Measurements from ENCODE around the gene RASA3.

RASA3 gene

DNA sequence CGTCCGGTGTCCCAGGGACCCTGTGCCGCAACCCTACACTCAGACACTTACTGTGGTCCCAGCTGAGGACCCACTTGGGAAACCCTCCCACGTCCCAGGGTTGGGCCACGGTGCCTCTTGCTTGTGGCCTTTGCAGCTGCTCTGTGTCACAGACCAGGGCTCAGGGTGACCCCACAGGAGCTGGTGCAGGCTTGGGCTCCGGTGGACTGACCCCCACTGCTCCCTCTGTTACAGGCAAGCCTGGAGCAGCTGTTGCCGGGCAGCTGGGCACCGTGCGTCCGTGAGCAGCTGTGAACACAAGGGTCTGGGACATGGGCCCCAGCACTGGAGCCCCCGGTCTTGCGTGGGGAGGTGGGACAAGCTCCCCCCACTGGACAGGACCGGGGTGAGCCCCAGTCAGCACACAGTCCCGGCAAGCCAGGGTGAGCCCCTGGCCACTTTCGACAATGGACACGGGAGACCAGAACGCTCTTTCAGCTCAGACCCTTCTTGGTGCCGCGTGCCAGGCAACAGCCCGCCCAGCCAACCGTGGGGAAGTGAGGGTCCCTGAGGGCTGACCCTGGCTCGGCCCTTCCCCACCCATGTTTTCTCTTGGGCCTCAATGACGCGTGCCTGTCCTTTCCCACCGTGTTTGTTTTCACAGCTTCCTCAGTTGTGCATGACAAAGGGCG lies 92.8 kb downstream of the RASA3 start:
- H3K36me3 ChIP-seq (ENCODE audit: control insufficient read depth, insufficient read depth, low read length) = peaks cover 10% of the 10 kb centered on the region
- no peak overlapping the region for H3K9ac ChIP-seq (ENCODE audit: low read depth, low read length)
- no peak overlapping the region for H3K4me3 ChIP-seq (ENCODE audit: low read depth, low read length)
- no peaks in the 10 kb centered on the region for H3K27me3 ChIP-seq (ENCODE audit: control insufficient read depth, insufficient read depth, low read length)
- no peaks in the 10 kb centered on the region for H3K9me3 ChIP-seq (ENCODE audit: control insufficient read depth, insufficient read depth, low read length)
- peaks cover 2% of the 10 kb centered on the region for H3K4me1 ChIP-seq (ENCODE audit: control insufficient read depth, insufficient read depth, low read length)

DNA sequence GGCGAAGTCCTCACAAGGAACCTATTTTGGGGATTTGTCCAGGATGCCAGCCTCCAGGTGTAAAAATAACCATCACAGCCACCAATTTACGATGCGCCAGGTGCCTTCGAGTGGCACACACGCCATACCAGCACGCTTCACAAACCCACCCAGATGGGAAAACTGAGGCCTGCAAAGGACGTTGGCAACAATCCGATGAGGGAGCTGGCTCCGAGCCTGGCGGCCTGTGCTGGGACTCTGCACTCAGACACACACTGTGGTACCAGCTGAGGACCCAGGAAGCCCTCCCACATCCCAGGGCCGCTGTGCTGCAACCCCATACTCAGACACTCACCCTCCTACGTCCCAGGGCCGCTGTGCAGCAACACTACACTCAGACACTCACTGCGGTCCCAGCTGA lies 93.5 kb downstream of the RASA3 start:
- H3K27me3 ChIP-seq (ENCODE audit: control insufficient read depth, insufficient read depth, low read length) = no peaks in the 10 kb centered on the region

DNA sequence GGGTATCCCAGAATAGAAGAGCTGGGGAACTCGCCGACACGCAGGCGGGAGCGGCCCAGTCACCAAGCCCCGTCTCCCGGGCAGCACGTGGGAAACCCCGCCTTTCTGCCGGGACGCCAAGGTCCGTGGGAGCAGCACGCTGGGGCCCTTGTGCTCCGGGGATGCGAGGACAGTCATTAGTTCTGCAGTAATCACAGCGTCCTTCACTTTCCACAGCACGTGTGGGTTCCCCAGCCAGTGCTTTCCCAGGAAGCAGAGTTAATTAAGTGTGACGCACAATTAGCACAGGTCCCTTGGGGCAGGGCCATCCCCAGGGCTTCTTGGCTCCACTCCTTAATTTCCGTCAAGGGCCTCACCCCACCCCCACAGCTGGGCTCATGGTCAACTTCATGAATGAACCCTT lies 94.2 kb downstream of the RASA3 start:
- Histone ChIP-seq H3K27me3 (ENCODE audit: control insufficient read depth, insufficient read depth, low read length) (no peaks in the 10 kb centered on the region), H3K9me3 (ENCODE audit: control insufficient read depth, insufficient read depth, low read length) (no peaks in the 10 kb centered on the region), H3K4me1 (ENCODE audit: control insufficient read depth, insufficient read depth, low read length) (peaks cover 2% of the 10 kb centered on the region), H3K36me3 (ENCODE audit: control insufficient read depth, insufficient read depth, low read length) (peaks cover 10% of the 10 kb centered on the region), H3K4me3 (ENCODE audit: low read depth, low read length) (no peak overlapping the region), H3K9ac (ENCODE audit: low read depth, low read length) (no peak overlapping the region)

More for the DNA sequence above, 93.5 kb downstream of the RASA3 start:
- no peaks in the 10 kb centered on the region for H3K9me3 ChIP-seq (ENCODE audit: control insufficient read depth, insufficient read depth, low read length)
- no peak overlapping the region for H3K9ac ChIP-seq (ENCODE audit: low read depth, low read length)
- peaks cover 2% of the 10 kb centered on the region for H3K4me1 ChIP-seq (ENCODE audit: control insufficient read depth, insufficient read depth, low read length)
- no peak overlapping the region for H3K4me3 ChIP-seq (ENCODE audit: low read depth, low read length)
- H3K36me3 ChIP-seq (ENCODE audit: control insufficient read depth, insufficient read depth, low read length) = peaks cover 10% of the 10 kb centered on the region

DNA sequence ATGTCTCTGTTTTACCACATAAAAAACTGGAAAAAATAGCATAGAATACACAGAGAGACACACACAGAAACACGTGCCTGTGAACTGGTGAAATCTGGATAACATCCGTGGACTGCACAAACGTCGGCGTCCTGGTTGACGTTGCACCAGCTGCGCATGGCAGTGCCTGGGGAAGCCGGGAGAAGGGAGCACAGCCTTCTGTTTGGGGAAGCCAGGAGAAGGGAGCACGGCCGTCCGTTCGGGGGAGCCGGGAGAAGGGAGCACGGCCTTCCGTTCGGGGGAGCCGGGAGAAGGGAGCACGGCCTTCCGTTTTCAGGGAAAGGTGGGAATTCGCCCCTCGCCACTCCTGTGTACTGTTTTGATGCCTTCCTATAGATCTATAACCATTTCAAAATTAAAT lies 94.7 kb downstream of the RASA3 start:
- H3K27me3 ChIP-seq (ENCODE audit: control insufficient read depth, insufficient read depth, low read length) = no peaks in the 10 kb centered on the region
- H3K36me3 ChIP-seq (ENCODE audit: control insufficient read depth, insufficient read depth, low read length) = peaks cover 10% of the 10 kb centered on the region
- no peak overlapping the region for H3K9ac ChIP-seq (ENCODE audit: low read depth, low read length)
- no peaks in the 10 kb centered on the region for H3K9me3 ChIP-seq (ENCODE audit: control insufficient read depth, insufficient read depth, low read length)
- H3K4me3 ChIP-seq (ENCODE audit: low read depth, low read length) = no peak overlapping the region
- H3K4me1 ChIP-seq (ENCODE audit: control insufficient read depth, insufficient read depth, low read length) = peaks cover 2% of the 10 kb centered on the region

DNA sequence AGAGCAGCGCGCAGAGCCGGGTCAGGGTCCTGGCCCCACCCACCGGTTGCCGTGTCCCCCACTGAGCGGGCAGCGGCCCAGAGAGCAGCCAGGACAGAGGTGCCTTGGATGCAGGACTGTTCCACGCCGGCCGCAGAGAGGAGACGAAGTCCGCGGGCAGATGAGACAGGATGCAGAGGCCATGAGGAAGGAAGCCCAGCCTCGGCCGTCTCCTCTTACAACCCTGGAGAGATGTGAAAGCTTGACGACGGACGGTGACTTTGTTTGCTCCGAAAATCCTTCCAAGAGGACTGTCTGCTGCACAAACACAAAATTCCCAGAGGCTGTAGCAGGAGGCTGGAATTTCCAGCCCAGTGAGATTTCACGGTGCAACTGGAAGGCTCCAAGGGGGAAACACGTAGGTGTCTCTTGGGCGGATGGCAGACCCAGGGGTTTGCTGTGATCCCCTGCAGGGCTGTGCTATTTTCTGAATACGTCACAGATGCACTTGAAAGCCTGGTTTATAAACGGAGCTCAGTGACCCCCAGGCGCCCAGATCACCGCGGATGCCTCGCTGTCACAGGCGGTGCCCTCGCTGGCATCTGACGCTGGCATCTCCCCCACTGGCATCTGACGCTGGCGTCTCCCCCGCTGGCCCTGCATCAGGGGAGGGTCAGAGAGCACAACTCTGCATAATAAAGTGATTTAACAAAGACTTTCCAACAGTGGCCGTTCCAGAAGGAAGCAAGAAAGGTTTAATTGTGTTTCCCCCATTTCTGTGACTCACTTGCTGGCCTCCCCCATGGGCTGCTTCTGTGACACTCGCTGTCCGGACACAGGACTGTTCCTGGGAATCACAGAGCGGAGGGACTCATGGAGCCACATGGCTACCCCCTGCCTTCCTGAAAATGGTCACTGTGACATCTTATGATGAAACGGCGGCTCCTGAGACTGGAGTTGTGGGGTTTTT lies 96.6 kb downstream of the RASA3 start:
- H3K4me1 ChIP-seq (ENCODE audit: control insufficient read depth, insufficient read depth, low read length) = peaks cover 2% of the 10 kb centered on the region

DNA sequence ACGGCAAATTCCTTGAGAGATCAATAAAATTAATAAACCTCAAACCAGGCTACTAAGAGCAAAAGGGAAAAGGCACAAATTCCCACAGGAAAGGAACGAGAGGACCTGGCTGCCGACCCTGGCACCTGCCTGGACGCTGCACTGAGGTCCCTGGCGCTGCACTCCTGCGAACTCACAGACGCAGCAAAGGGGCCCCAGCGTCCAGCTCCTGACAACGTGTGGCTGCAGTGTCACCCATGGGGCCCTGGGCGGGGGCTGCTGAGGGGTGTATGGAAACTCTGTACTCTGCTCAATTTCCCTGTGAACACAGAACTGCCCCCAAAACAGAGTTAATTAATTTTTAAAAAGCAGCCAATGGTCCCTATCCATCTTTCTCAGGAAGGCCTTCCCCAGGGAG lies 97.2 kb downstream of the RASA3 start:
- Histone ChIP-seq H3K27me3 (ENCODE audit: control insufficient read depth, insufficient read depth, low read length) (no peaks in the 10 kb centered on the region), H3K4me3 (ENCODE audit: low read depth, low read length) (no peak overlapping the region), H3K36me3 (ENCODE audit: control insufficient read depth, insufficient read depth, low read length) (peaks cover 15% of the 10 kb centered on the region), H3K4me1 (ENCODE audit: control insufficient read depth, insufficient read depth, low read length) (peaks cover 2% of the 10 kb centered on the region), H3K9ac (ENCODE audit: low read depth, low read length) (no peak overlapping the region), H3K9me3 (ENCODE audit: control insufficient read depth, insufficient read depth, low read length) (peaks cover 3% of the 10 kb centered on the region)

More for the DNA sequence above, 96.6 kb downstream of the RASA3 start:
- H3K36me3 ChIP-seq (ENCODE audit: control insufficient read depth, insufficient read depth, low read length) = peaks cover 18% of the 10 kb centered on the region
- peaks cover 3% of the 10 kb centered on the region for H3K9me3 ChIP-seq (ENCODE audit: control insufficient read depth, insufficient read depth, low read length)
- no peak overlapping the region for H3K4me3 ChIP-seq (ENCODE audit: low read depth, low read length)
- H3K9ac ChIP-seq (ENCODE audit: low read depth, low read length) = no peak overlapping the region
- no peaks in the 10 kb centered on the region for H3K27me3 ChIP-seq (ENCODE audit: control insufficient read depth, insufficient read depth, low read length)

DNA sequence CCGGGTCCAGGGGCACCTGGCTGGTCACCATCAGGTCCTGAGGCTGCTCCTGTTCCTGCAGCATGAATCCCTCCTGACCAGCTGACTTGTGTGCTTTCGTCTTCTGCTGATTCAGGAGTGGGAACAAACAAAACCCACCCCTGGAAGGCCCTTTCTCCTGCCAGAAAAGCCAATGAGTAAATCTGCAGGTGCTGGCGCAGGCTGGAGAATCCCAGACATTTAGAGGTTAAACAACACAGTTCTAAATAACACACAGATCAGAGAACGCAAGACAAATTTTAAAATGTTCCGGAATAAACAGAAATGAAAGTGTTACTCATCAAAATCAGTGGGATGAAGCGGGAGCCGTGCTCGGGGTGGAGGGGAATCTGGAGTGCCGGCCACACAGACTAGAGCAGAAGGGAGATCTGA lies 97.9 kb downstream of the RASA3 start:
- Histone ChIP-seq H3K4me1 (ENCODE audit: control insufficient read depth, insufficient read depth, low read length) (peaks cover 2% of the 10 kb centered on the region), H3K9ac (ENCODE audit: low read depth, low read length) (no peak overlapping the region), H3K4me3 (ENCODE audit: low read depth, low read length) (no peak overlapping the region), H3K9me3 (ENCODE audit: control insufficient read depth, insufficient read depth, low read length) (peaks cover 3% of the 10 kb centered on the region), H3K27me3 (ENCODE audit: control insufficient read depth, insufficient read depth, low read length) (no peaks in the 10 kb centered on the region), H3K36me3 (ENCODE audit: control insufficient read depth, insufficient read depth, low read length) (peaks cover 15% of the 10 kb centered on the region)

DNA sequence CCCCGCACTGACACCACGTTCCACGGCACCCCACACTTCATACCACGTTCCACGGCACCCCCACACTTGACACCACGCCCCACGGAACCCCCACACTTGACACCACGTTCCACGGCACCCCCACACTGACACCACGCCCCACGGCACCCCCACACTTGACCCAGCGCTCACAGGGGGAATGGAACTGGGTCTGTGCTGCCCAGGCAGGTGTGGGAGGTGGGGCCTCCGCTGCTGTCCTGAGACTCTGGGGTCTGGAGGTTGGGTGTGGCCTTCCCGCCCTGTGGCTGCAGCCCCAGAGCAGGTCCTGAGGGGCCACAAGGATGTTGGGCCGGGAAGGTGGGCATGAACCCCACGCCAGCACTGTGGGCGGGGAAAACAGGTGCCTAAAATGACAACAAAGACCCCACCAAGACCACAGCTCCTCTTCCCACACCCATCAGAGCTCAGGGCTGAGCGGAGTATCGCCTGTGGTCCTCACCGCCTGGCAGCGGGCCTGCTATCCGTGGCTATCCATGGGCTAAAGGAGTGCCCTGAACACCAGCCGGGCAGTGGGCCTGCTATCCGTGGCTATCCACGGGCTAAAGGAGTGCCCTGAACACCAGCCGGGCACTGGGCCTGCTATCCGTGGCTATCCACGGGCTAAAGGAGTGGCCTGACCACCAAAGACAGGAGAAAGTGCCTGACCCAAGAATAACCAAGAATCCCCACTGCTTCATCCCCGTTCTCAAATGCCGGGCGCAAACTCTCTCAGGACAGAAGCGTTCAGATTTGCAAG lies 98.7 kb downstream of the RASA3 start:
- no peak overlapping the region for H3K4me3 ChIP-seq (ENCODE audit: low read depth, low read length)
- H3K9ac ChIP-seq (ENCODE audit: low read depth, low read length) = no peak overlapping the region
- H3K9me3 ChIP-seq (ENCODE audit: control insufficient read depth, insufficient read depth, low read length) = peaks cover 3% of the 10 kb centered on the region
- H3K27me3 ChIP-seq (ENCODE audit: control insufficient read depth, insufficient read depth, low read length) = no peaks in the 10 kb centered on the region
- peaks cover 13% of the 10 kb centered on the region for H3K36me3 ChIP-seq (ENCODE audit: control insufficient read depth, insufficient read depth, low read length)
- peaks cover 2% of the 10 kb centered on the region for H3K4me1 ChIP-seq (ENCODE audit: control insufficient read depth, insufficient read depth, low read length)

DNA sequence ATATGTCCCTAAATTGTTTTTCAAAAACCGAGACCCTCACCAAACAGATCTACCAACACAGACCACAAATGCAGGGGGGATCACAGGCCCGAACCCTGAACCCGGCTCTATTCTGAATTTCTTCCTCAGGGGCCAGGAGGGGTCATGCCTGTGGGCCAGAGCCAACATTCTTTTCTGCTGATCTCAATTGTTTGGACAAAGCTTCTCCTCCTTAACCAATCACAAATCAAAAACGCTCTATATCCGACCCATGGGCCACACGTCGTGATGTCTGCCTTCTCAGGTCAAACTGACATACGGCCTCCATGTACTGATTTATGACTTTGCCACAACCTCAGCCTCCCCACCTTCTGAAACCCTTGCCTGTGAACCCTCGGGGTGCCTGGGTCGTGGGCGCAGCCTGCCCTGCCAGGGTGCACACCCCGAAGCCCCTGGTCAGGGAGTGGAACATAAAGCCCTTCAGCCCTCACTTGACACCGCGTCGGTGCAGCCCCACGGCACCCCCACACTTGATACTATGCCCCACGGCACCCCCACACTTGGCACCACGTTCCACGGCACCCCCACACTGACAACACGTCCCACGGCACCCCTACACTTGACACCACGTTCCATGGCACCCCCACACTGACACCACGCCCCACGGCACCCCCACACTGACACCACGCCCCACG lies 100.2 kb downstream of the RASA3 start:
- H3K9ac ChIP-seq (ENCODE audit: low read depth, low read length) = no peak overlapping the region
- H3K9me3 ChIP-seq (ENCODE audit: control insufficient read depth, insufficient read depth, low read length) = peaks cover 3% of the 10 kb centered on the region
- H3K36me3 ChIP-seq (ENCODE audit: control insufficient read depth, insufficient read depth, low read length) = peaks cover 13% of the 10 kb centered on the region
- H3K27me3 ChIP-seq (ENCODE audit: control insufficient read depth, insufficient read depth, low read length) = no peaks in the 10 kb centered on the region
- H3K4me3 ChIP-seq (ENCODE audit: low read depth, low read length) = no peak overlapping the region
- peaks cover 2% of the 10 kb centered on the region for H3K4me1 ChIP-seq (ENCODE audit: control insufficient read depth, insufficient read depth, low read length)

DNA sequence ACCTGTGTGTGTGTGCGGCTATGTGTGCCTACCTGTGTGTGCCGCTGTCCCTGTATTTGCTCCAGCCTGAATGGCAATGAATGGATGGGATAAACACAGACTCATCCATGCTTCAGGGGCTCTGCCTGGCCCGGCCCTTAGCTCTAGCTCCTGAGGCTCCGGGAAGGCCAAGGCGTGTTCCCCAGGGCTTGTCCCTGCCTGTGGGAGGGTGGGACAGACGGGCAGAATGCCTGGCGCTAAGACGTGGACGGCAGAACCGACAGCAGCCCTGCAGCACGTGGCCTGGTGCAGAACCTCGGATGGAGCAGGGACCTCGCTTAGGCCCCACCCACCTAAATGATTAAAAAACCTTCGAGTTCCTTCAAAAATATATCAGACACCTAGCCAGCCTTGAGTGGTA lies 100.8 kb downstream of the RASA3 start:
- Histone ChIP-seq H3K9me3 (ENCODE audit: control insufficient read depth, insufficient read depth, low read length) (peaks cover 3% of the 10 kb centered on the region), H3K27me3 (ENCODE audit: control insufficient read depth, insufficient read depth, low read length) (no peaks in the 10 kb centered on the region), H3K9ac (ENCODE audit: low read depth, low read length) (no peak overlapping the region), H3K4me1 (ENCODE audit: control insufficient read depth, insufficient read depth, low read length) (peaks cover 2% of the 10 kb centered on the region), H3K36me3 (ENCODE audit: control insufficient read depth, insufficient read depth, low read length) (peaks cover 9% of the 10 kb centered on the region), H3K4me3 (ENCODE audit: low read depth, low read length) (no peak overlapping the region)

All from iPS-15b (cell line).